IMR-90 (cell line): ENCODE measurements around the gene CCHCR1.

Experiments
- SMC3 ChIP-seq: fragments of 150-350 bp; IDR thresholded peaks from 2 replicates; pipeline ENCODE4 v1.6.1; 2016; ENCODE audit warnings: low read depth, mild to moderate bottlenecking, antibody characterized with exemption, low read length, moderate library complexity
- TF ChIP-seq, protein P1 (sequence below): conservative IDR thresholded peaks from 2 replicates; pipeline ENCODE4 v1.5.1; 2012; ENCODE audit warnings: mild to moderate bottlenecking, low read depth, low read length, improper control_type of control experiment
- TF ChIP-seq, protein P2 (sequence below): fragments of 150-350 bp; IDR thresholded peaks from 2 replicates; pipeline ENCODE4 v1.6.1; 2017; ENCODE audit warnings: mild to moderate bottlenecking, antibody characterized with exemption, low read length, low read depth

DNA sequence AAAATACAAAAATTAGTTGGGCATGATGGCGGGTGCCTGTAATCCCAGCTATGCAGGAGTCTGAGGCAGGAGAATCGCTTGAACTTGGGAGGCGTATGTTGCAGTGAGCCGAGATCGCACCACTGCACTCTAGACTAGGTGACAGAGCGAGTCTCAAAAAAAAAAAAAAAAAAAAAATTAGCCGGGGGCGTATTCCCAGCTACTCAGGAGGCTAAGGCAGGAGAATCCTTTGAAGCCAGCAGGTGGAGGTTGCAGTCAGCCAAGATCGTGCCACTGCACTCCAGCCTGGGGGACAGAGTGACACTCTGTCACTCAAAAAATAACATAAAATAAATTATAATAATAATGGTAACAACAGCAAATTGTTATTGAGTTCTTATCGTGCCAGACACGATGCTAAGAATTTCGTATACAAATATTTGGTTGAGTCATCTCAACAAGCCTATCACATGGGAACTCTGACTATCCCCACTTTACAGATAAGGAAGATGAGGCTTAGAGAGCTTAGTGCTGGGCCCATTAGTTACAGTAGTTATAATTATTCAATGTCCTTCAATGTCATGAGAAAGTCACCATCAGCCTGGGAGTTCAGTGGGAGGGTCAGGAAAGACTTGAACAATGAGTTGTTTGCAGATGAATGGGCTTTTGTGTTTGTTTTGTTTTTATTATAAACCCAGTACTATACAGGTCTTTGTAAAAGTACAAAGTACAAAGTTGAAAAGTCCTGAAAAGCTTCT lies 64.7 kb downstream of the CCHCR1 start:
- TF ChIP-seq, protein P1, sequence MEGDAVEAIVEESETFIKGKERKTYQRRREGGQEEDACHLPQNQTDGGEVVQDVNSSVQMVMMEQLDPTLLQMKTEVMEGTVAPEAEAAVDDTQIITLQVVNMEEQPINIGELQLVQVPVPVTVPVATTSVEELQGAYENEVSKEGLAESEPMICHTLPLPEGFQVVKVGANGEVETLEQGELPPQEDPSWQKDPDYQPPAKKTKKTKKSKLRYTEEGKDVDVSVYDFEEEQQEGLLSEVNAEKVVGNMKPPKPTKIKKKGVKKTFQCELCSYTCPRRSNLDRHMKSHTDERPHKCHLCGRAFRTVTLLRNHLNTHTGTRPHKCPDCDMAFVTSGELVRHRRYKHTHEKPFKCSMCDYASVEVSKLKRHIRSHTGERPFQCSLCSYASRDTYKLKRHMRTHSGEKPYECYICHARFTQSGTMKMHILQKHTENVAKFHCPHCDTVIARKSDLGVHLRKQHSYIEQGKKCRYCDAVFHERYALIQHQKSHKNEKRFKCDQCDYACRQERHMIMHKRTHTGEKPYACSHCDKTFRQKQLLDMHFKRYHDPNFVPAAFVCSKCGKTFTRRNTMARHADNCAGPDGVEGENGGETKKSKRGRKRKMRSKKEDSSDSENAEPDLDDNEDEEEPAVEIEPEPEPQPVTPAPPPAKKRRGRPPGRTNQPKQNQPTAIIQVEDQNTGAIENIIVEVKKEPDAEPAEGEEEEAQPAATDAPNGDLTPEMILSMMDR: no peak
- TF ChIP-seq, protein P2, sequence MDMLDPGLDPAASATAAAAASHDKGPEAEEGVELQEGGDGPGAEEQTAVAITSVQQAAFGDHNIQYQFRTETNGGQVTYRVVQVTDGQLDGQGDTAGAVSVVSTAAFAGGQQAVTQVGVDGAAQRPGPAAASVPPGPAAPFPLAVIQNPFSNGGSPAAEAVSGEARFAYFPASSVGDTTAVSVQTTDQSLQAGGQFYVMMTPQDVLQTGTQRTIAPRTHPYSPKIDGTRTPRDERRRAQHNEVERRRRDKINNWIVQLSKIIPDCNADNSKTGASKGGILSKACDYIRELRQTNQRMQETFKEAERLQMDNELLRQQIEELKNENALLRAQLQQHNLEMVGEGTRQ: no peak
- TF ChIP-seq SMC3: no peak
